ENCODE results near the gene AJM1. TPM values are rescaled to one million over a fixed set of nuclear protein-coding genes. Genes with fewer than 3 reads are reported as not detected.

Gene AJM1
- total and polyA plus RNA-seq, 5 donors from 2014 or later: 0.10 to 4.3 (median 0.11) TPM; not detected in 2

DNA sequence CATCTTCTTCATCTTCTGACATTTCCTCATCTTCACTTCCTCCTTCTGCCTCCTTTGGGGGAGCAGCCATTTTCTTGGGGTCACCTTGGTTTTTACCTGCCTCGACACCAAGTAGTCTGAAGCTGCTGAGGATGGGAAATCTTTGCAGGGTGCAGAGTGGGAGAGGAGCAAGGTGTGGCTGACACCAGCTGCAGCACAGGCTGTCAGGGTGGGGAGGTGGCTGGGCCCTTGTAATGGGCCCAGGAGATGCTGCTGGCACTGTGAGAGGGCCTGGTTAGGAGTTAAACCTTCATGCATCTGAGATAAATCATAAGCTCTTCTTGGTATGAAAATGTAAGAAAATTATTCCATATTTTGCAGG lies 26.9 kb upstream of the AJM1 start:
- Histone ChIP-seq H3K36me3 (ENCODE audit: control insufficient read depth, insufficient read depth, low read length) (no peaks in the 10 kb centered on the region), H3K9me3 (ENCODE audit: control insufficient read depth in 2 of 2, low read length in 2 of 2) (no peaks in the 10 kb centered on the region), H3K27ac (ENCODE audit: insufficient read depth, low read length, poor library complexity, severe bottlenecking) (no peak overlapping the region), H3K27me3 (ENCODE audit: control insufficient read depth, insufficient read depth, low read length) (no peaks in the 10 kb centered on the region), H3K4me3 (ENCODE audit: low read depth, low read length) (no peak overlapping the region), H3K4me1 (ENCODE audit: control insufficient read depth, insufficient read depth, low read length, poor library complexity, severe bottlenecking) (peaks cover 8% of the 10 kb centered on the region)
- DNase-seq: no peak
- no peak overlapping the region for H3K4me3 Mint-ChIP-seq
- no peaks in the 10 kb centered on the region for H3K9me3 Mint-ChIP-seq
- H3K4me1 Mint-ChIP-seq: peaks cover 6 to 33% (median 20%) of the 10 kb centered on the region in 4 donors
- no peak for ATAC-seq (ENCODE audit: low read depth in 2 of 2)
- no peaks in the 10 kb centered on the region for H3K27me3 Mint-ChIP-seq
- H3K27ac Mint-ChIP-seq: peak overlapping the region in 1 of 3 donors; percentile 39
- peaks cover 24% of the 10 kb centered on the region for H3K36me3 Mint-ChIP-seq

DNA sequence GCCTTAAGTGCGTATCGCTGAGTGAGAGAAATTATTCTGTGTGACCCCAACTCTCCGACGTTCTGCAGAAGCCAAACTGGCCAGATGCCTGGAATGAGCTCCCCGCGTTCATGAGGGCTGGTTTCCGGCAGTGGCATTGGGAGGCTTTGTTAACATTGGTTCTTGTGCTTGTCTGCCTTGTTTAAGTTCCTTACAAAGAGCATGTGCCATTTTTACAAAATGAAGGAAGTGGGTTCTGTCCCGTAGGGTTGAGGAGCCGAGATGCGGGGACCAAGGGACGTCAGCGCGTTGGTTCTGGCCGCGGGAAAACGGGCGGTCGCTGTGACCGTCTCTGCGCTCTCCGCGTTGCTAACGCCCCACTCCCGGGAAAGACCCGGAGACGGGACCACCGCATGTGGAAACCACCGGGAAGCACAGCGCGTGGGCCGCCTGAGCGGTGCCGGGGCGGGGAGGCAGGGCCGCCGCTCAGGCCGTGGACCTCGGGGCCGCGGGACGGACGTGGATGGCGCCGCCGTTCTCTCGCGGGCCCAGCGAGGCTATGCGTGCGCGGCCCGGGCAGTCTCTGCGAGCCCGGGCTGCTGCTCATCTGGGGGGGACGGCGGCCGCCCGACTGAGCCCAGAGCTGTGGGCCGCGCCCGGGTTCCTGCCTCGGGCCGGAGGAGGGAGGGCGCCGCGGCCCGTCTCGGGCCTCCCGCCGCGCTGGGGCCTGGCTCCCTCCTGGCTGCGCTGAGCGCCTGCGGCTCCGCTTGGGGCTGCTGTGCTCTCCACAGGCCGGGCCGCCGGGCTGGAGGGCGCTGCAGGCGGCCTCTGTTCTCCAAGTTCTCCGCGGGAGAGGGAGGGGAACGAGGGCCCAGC lies 21.1 kb upstream of the AJM1 start:
- no peak for DNase-seq
- Histone ChIP-seq H3K36me3 (ENCODE audit: control insufficient read depth, insufficient read depth, low read length) (peaks cover 9% of the 10 kb centered on the region), H3K9me3 (ENCODE audit: control insufficient read depth in 2 of 2, low read length in 2 of 2) (no peaks in the 10 kb centered on the region), H3K27ac (ENCODE audit: insufficient read depth, low read length, poor library complexity, severe bottlenecking) (no peak overlapping the region), H3K27me3 (ENCODE audit: control insufficient read depth, insufficient read depth, low read length) (no peaks in the 10 kb centered on the region), H3K4me3 (ENCODE audit: low read depth, low read length) (no peak overlapping the region), H3K4me1 (ENCODE audit: control insufficient read depth, insufficient read depth, low read length, poor library complexity, severe bottlenecking) (no peaks in the 10 kb centered on the region)
- peaks cover 6% of the 10 kb centered on the region for H3K36me3 Mint-ChIP-seq
- no peaks in the 10 kb centered on the region for H3K9me3 Mint-ChIP-seq
- no peak overlapping the region for H3K4me3 Mint-ChIP-seq
- no peak overlapping the region for H3K27ac Mint-ChIP-seq
- H3K4me1 Mint-ChIP-seq: peaks cover 2 to 15% (median 5%) of the 10 kb centered on the region in 4 donors
- no peak for ATAC-seq (ENCODE audit: low read depth in 2 of 2)
- no peaks in the 10 kb centered on the region for H3K27me3 Mint-ChIP-seq

DNA sequence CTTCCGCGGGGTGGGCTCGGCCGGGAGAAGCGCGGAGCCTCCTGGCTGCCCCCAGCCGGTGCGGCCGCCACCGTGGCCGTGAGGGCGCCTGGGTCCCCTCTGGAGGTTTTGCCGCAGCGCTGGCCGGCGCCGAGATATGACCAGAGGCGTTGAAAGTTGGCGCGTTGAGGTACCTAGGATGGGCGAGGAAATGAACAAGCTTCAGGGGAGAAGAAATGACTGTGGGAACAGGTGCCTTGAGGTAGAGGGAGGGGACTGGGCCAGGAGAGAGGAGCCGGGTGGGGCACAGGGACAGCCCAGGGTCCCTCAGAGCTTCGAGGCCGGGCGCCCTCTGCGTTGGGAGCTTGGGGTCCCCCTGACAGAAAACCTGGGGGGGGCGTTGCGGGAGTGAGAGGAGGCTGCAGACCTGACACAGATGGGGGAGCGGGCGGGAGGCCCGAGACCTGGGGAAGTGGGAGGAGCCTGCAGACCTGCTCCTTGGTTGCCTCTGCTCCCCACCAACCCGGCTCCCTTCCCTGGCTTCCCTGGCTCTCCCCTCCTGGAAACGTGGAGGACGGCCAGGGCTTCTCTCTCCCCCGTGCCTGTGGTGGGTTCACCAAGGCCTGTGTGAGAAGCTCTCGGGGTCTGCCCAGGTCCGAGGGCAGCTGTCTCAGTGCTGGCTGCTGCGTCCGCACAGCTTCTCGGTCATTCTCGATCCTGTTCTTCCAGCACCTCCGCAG lies 20.3 kb upstream of the AJM1 start:
- peaks cover 2% of the 10 kb centered on the region for H3K36me3 Mint-ChIP-seq

GRCh38 chr9:136823136-136824046 lies 18.9 kb upstream of the AJM1 start:
- no peaks in the 10 kb centered on the region for H3K27me3 Mint-ChIP-seq
- DNase-seq: no peak
- H3K9me3 ChIP-seq (ENCODE audit: control insufficient read depth in 2 of 2, low read length in 2 of 2): no peaks in the 10 kb centered on the region
- H3K27ac Mint-ChIP-seq: no peak overlapping the region
- H3K27me3 ChIP-seq (ENCODE audit: control insufficient read depth, insufficient read depth, low read length): no peaks in the 10 kb centered on the region
- H3K9me3 Mint-ChIP-seq: no peaks in the 10 kb centered on the region
- H3K36me3 Mint-ChIP-seq: no peaks in the 10 kb centered on the region
- H3K4me3 Mint-ChIP-seq: no peak overlapping the region
- peaks cover 9% of the 10 kb centered on the region for H3K36me3 ChIP-seq (ENCODE audit: control insufficient read depth, insufficient read depth, low read length)
- no peaks in the 10 kb centered on the region for H3K4me1 ChIP-seq (ENCODE audit: control insufficient read depth, insufficient read depth, low read length, poor library complexity, severe bottlenecking)
- no peak overlapping the region for H3K27ac ChIP-seq (ENCODE audit: insufficient read depth, low read length, poor library complexity, severe bottlenecking)
- ATAC-seq (ENCODE audit: low read depth in 2 of 2): no peak
- peaks cover 0 to 10% (median 4%) of the 10 kb centered on the region in 4 donors for H3K4me1 Mint-ChIP-seq
- no peak overlapping the region for H3K4me3 ChIP-seq (ENCODE audit: low read depth, low read length)

More for the DNA sequence above, 20.3 kb upstream of the AJM1 start:
- no peaks in the 10 kb centered on the region for H3K27me3 ChIP-seq (ENCODE audit: control insufficient read depth, insufficient read depth, low read length)
- DNase-seq (no peak), ATAC-seq (ENCODE audit: low read depth in 2 of 2) (no peak)
- H3K4me1 ChIP-seq (ENCODE audit: control insufficient read depth, insufficient read depth, low read length, poor library complexity, severe bottlenecking): no peaks in the 10 kb centered on the region
- no peaks in the 10 kb centered on the region for H3K27me3 Mint-ChIP-seq
- H3K4me3 ChIP-seq (ENCODE audit: low read depth, low read length): no peak overlapping the region
- H3K27ac ChIP-seq (ENCODE audit: insufficient read depth, low read length, poor library complexity, severe bottlenecking): no peak overlapping the region
- H3K4me3 Mint-ChIP-seq: no peak overlapping the region
- H3K9me3 ChIP-seq (ENCODE audit: control insufficient read depth in 2 of 2, low read length in 2 of 2): no peaks in the 10 kb centered on the region
- no peaks in the 10 kb centered on the region for H3K9me3 Mint-ChIP-seq
- H3K4me1 Mint-ChIP-seq: peaks cover 0 to 11% (median 4%) of the 10 kb centered on the region in 4 donors
- no peak overlapping the region for H3K27ac Mint-ChIP-seq
- H3K36me3 ChIP-seq (ENCODE audit: control insufficient read depth, insufficient read depth, low read length): peaks cover 9% of the 10 kb centered on the region

DNA sequence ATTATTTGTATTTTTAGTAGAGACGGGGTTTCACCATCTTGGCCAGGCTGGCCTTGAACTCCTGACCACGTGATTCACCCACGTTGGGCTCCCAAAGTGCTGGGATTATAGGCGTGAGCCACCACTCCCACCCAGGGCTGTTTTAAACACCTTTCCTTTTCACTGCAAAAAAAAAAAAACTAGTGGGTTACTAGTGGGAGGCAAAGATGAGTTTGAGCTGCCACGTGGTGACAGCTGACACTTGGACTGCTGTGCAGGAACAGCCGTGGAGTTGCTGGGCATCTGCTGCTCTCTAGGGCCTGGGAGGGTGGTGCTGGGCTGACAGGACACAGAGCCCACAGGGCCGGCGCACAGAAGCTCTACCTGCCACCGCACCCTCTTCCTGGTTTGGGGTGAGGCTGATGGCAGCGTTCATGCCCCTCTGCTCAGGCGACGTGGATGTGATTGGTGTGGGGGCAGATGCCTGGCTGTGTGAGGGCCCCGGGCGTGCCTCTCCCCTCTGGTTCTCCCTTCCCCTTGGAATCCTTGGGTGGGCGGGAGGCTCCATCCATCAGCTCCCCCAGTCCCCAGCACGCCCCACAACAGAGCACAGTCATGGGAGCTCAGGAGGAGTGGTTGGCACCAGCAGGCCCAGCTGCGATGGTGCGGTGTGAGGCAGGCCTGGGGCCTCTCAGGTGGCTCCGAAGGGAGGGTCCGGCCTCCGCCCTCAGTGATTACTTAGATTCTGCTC lies 17.6 kb upstream of the AJM1 start:
- no peaks in the 10 kb centered on the region for H3K27me3 Mint-ChIP-seq
- Histone ChIP-seq H3K27ac (ENCODE audit: insufficient read depth, low read length, poor library complexity, severe bottlenecking) (no peak overlapping the region), H3K27me3 (ENCODE audit: control insufficient read depth, insufficient read depth, low read length) (no peaks in the 10 kb centered on the region), H3K4me3 (ENCODE audit: low read depth, low read length) (no peak overlapping the region), H3K4me1 (ENCODE audit: control insufficient read depth, insufficient read depth, low read length, poor library complexity, severe bottlenecking) (no peaks in the 10 kb centered on the region), H3K9me3 (ENCODE audit: control insufficient read depth in 2 of 2, low read length in 2 of 2) (no peaks in the 10 kb centered on the region), H3K36me3 (ENCODE audit: control insufficient read depth, insufficient read depth, low read length) (peaks cover 13% of the 10 kb centered on the region)
- H3K9me3 Mint-ChIP-seq: no peaks in the 10 kb centered on the region
- ATAC-seq (ENCODE audit: low read depth in 2 of 2) (no peak), DNase-seq (no peak)
- peaks cover 0 to 8% (median under 1%) of the 10 kb centered on the region in 4 donors for H3K4me1 Mint-ChIP-seq
- no peak overlapping the region for H3K4me3 Mint-ChIP-seq
- H3K36me3 Mint-ChIP-seq: peaks cover 5% of the 10 kb centered on the region
- no peak overlapping the region for H3K27ac Mint-ChIP-seq

DNA sequence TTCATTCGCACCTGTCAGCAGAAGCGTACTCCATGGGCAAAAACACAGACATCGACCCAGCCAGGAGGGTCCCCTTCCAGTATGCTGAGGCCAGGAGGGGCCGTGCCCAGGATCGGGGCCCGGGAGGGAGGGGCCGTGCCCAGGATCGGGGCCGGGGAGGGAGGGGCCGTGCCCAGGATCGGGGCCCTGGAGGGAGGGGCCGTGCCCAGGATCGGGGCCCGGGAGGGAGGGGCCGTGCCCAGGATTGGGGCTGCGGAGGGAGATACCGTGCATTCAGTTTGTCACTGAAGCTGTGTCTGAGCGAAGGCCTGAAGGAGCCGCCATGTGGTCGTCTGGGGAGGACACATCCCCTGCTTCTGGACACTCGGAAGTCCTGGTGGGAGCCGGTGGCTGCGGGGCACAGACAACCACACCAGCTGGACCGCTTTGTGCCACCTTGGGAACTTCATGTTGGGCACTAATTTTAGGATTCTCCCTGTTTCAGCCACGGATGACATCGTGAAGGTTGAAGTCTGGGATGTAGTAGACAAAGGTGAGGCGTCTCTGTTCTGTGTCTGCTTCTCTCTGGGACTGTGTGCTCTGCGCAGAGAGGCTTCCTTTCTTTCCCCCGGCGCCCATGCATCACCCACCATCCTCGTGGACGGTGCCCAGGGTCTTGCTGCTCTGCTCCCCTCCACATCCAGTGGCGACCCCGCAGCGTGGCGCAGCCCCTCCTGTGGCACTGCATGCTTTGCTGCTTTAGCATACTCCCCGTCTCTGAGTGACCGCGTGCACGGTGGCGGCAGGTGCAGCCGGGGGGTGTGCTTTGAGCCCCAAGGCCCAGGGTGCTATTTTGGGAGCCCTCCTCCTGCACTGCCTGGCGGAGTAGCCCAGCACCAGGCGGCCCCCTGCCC lies 16.7 kb upstream of the AJM1 start:
- no peaks in the 10 kb centered on the region for H3K27me3 Mint-ChIP-seq
- Histone ChIP-seq H3K27ac (ENCODE audit: insufficient read depth, low read length, poor library complexity, severe bottlenecking) (no peak overlapping the region), H3K4me1 (ENCODE audit: control insufficient read depth, insufficient read depth, low read length, poor library complexity, severe bottlenecking) (no peaks in the 10 kb centered on the region), H3K27me3 (ENCODE audit: control insufficient read depth, insufficient read depth, low read length) (no peaks in the 10 kb centered on the region), H3K36me3 (ENCODE audit: control insufficient read depth, insufficient read depth, low read length) (peaks cover 17% of the 10 kb centered on the region), H3K4me3 (ENCODE audit: low read depth, low read length) (no peak overlapping the region), H3K9me3 (ENCODE audit: control insufficient read depth in 2 of 2, low read length in 2 of 2) (no peaks in the 10 kb centered on the region)
- peaks cover 5% of the 10 kb centered on the region for H3K36me3 Mint-ChIP-seq
- ATAC-seq (ENCODE audit: low read depth in 2 of 2): no peak
- no peak for DNase-seq
- H3K4me1 Mint-ChIP-seq: peaks cover 0 to 6% (median 0%) of the 10 kb centered on the region in 4 donors
- H3K9me3 Mint-ChIP-seq: no peaks in the 10 kb centered on the region
- H3K27ac Mint-ChIP-seq: no peak overlapping the region
- no peak overlapping the region for H3K4me3 Mint-ChIP-seq
